Suppressor macrophage (primary cell): Measurements from ENCODE around the gene SLAMF8.

ENCODE experiments used
- DNase-seq, 4 experiments: peaks; one replicate each; pipeline ENCODE4 v3.0.0-alpha.2; 2020 to 2022

SLAMF8 gene

GRCh38 chr1:159821171-159821867 is 5.4 kb upstream of the SLAMF8 start:
- peak; percentile 42 to 79 (median 66) for DNase-seq

- DNase-seq, result no peak
Observed at GRCh38 chr1:159823406-159823805, 3.3 kb upstream of the SLAMF8 start.

GRCh38 chr1:159825564-159825963 is 1.1 kb upstream of the SLAMF8 start:
- no peak for DNase-seq

GRCh38 chr1:159827102-159827490 is 423 bp downstream of the SLAMF8 start:
- DNase-seq, result peak in 1 of 4 experiments; percentile 32

GRCh38 chr1:159827549-159827948 is 876 bp downstream of the SLAMF8 start:
- no peak for DNase-seq

GRCh38 chr1:159828176-159828575 is 1.5 kb downstream of the SLAMF8 start:
- no peak for DNase-seq

GRCh38 chr1:159828581-159829272 is 2.1 kb downstream of the SLAMF8 start:
- peak; percentile 76 to 89 (median 84) for DNase-seq

- peak; percentile 84 to 91 (median 88) for DNase-seq
Observed at GRCh38 chr1:159829273-159829634, 2.6 kb downstream of the SLAMF8 start.

- peak in 3 of 4 experiments; percentile 40 to 64 (median 45) for DNase-seq
Observed at GRCh38 chr1:159829822-159830465, 3.3 kb downstream of the SLAMF8 start.

- DNase-seq, result peak; percentile 50 to 83 (median 80)
Observed at GRCh38 chr1:159830722-159831121, 4.0 kb downstream of the SLAMF8 start.

GRCh38 chr1:159831412-159832141 is 4.9 kb downstream of the SLAMF8 start:
- no peak for DNase-seq

GRCh38 chr1:159832309-159832708 is 5.6 kb downstream of the SLAMF8 start:
- no peak for DNase-seq

- no peak for DNase-seq
Observed at GRCh38 chr1:159835356-159835755, 8.7 kb downstream of the SLAMF8 start.

- DNase-seq, result no peak
Observed at GRCh38 chr1:159835862-159836525, 9.3 kb downstream of the SLAMF8 start.

- DNase-seq, result no peak
Observed at GRCh38 chr1:159838715-159839114, 12.0 kb downstream of the SLAMF8 start.

GRCh38 chr1:159839116-159839849 is 12.6 kb downstream of the SLAMF8 start:
- no peak for DNase-seq

- no peak for DNase-seq
Observed at GRCh38 chr1:159841749-159842148, 15.1 kb downstream of the SLAMF8 start.

- DNase-seq, result no peak
Observed at GRCh38 chr1:159843459-159843858, 16.8 kb downstream of the SLAMF8 start.

- DNase-seq, result no peak
Observed at GRCh38 chr1:159845751-159846629, 19.3 kb downstream of the SLAMF8 start.

GRCh38 chr1:159847231-159847630 is 20.6 kb downstream of the SLAMF8 start:
- no peak for DNase-seq

- DNase-seq, result no peak
Observed at GRCh38 chr1:159848326-159848725, 21.7 kb downstream of the SLAMF8 start.
